Panc1 (cell line): Measurements from ENCODE around the gene ATP2B2. TPM values are rescaled to one million over a fixed set of nuclear protein-coding genes. Genes with fewer than 3 reads are reported as not detected.

Experiments used
- ATAC-seq: fragments of 200-7000 bp; cut with Tn5 transposase; 2 replicates; pipeline ENCODE4 v1.9.1; 2020; ENCODE audit warnings: mild to moderate bottlenecking, moderate library complexity
- BruUV-seq: library from RNA; stranded (reverse); fragments of 400-500 nt; replicated peaks from 2 replicates; lab custom pipeline; 2021; lab: Mats Ljungman, UMichigan
- CTCF ChIA-PET: fragments of 300-600 bp; sonication (Branson Sonifier 250); formaldehyde crosslinking; loops from one replicate; lab custom pipeline; 2022; ENCODE audit warnings: antibody characterized with exemption; lab: Charles Lee
- POLR2A ChIA-PET: fragments of 300-600 bp; sonication (Branson Sonifier 250); formaldehyde crosslinking; loops from one replicate; lab custom pipeline; 2022; ENCODE audit warnings: antibody characterized with exemption; lab: Charles Lee
- DNase-seq: peaks from one replicate; pipeline ENCODE4 v3.0.0-alpha.2; 2010; ENCODE audit warnings: low read depth, low spot score
- H3K27ac ChIP-seq: 2 replicates; pipeline ENCODE4 v1.5.1; 2011; ENCODE audit warnings: mild to moderate bottlenecking, low read length, inconsistent platforms
- H3K27me3 ChIP-seq: fragments of 200-500 bp; sonication (Bioruptor generic); 2 replicates; pipeline ENCODE4 v1.6.0; 2014; ENCODE audit warnings: low read length, inconsistent platforms; ENCODE audit not compliant: control insufficient read depth, insufficient read depth
- H3K36me3 ChIP-seq: fragments of 200-500 bp; sonication (Bioruptor generic); 2 replicates; pipeline ENCODE4 v1.5.1; 2014; ENCODE audit warnings: inconsistent platforms, mild to moderate bottlenecking, low read length, moderate library complexity; ENCODE audit not compliant: control insufficient read depth, insufficient read depth
- H3K4me1 ChIP-seq: 2 replicates; pipeline ENCODE4 v1.5.1; 2011; ENCODE audit warnings: inconsistent platforms, mild to moderate bottlenecking, low read length, moderate library complexity; ENCODE audit not compliant: control insufficient read depth, insufficient read depth
- H3K4me3 ChIP-seq, 2 experiments: 2 replicates each; pipeline ENCODE4 v1.5.1; 2011 to 2012; ENCODE audit warnings: low read depth in 2 of 2, low read length in 2 of 2, mild to moderate bottlenecking in 2 of 2, inconsistent platforms in 1 of 2, moderate library complexity in 1 of 2
- H3K9me3 ChIP-seq: fragments of 200-500 bp; sonication (Bioruptor generic); 2 replicates; pipeline ENCODE4 v1.5.1; 2014; ENCODE audit warnings: low read depth, mild to moderate bottlenecking, inconsistent platforms, low read length, moderate library complexity; ENCODE audit not compliant: control insufficient read depth, insufficient read depth
- POLR2AphosphoS5 ChIP-seq: IDR thresholded peaks from 2 replicates; pipeline ENCODE4 v1.6.1; 2012; ENCODE audit warnings: mild to moderate bottlenecking, low read depth, low read length, moderate library complexity
- SIN3A ChIP-seq: IDR thresholded peaks from 2 replicates; pipeline ENCODE4 v1.6.1; 2012; ENCODE audit warnings: low read depth, mild to moderate bottlenecking, low read length, moderate library complexity, borderline replicate concordance; ENCODE audit not compliant: insufficient read depth
- TCF7L2 ChIP-seq: IDR thresholded peaks from 2 replicates; pipeline ENCODE4 v1.6.1; 2011; ENCODE audit warnings: mild to moderate bottlenecking, low read depth, low read length, inconsistent platforms
- in situ Hi-C: cut with HindIII; loops from 2 replicates; pipeline ENCODE4 v1.10.0; 2016; ENCODE audit warnings: low sequenced_read_pairs, low pct_unique_long_range_greater_than_20kb
- intact Hi-C: fragments of 100-400 bp; cut with micrococcal nuclease; formaldehyde crosslinking; loops from one replicate; pipeline ENCODE4 v1.10.0; 2022; ENCODE audit not compliant: unreplicated experiment
- total RNA-seq: library from RNA; stranded (reverse); gene quantifications from one replicate; pipeline ENCODE4 v1.2.1, GENCODE V29; 2021; ENCODE audit not compliant: unreplicated experiment
- TF ChIP-seq, protein P1 (sequence below): fragments of 450-650 bp; IDR thresholded peaks from 2 replicates; pipeline ENCODE4 v1.5.1; 2017; ENCODE audit warnings: mild to moderate bottlenecking
- TF ChIP-seq, protein P2 (sequence below), 2 experiments: IDR thresholded peaks; 2 replicates each; pipeline ENCODE4 v1.6.1; 2011 to 2012; ENCODE audit warnings: low read depth in 2 of 2, control low read depth in 1 of 2, low read length in 1 of 2, mild to moderate bottlenecking in 1 of 2, moderate library complexity in 1 of 2; ENCODE audit not compliant: insufficient read depth in 1 of 2

ATP2B2 gene
- total RNA-seq, 1 experiment from 2014 or later: not detected

DNA sequence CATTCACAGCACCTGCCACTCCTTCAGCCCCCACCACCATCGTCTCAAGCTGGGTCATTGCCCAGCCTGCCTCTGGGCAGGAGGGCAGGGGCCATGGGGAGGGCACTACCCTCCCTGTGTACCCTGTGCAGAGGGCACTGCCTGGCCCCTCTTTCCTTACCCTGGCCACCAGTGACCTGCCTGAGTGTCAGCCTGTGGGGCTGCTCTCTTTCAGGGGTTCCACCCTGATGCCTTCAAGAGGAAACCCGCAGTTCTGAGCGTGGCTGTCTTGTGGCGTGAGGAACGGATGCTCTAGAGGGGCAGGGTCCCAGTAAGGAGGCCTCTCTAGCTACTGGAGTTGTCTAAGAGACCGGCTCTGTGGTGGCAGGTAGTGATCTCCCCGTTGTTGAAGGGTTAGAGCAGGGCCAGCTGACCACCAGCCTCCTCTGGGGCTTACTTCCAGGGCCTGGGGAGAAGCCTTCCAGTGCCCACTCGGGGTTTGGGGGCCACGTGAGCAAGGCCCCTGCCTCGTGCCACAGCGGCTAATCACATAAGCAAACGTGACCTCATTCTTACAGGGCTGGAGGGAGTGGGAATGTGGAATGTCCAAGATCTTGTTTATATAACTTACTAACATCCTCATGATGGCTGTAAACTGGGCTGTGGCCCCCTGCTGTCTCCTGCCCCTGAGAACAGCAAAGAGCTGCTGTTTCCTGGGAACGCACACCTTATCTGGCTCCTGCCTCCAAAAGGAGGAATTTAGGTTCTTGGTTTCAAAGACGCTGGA is 153.1 kb downstream of the ATP2B2 start:
- Histone ChIP-seq H3K9me3 (no peaks in the 10 kb centered on the region), H3K27me3 (no peaks in the 10 kb centered on the region), H3K4me1 (no peaks in the 10 kb centered on the region; the same call in 1 of the 2 replicates), H3K4me3 (no peak overlapping the region), H3K27ac (no peak overlapping the region), H3K36me3 (no peaks in the 10 kb centered on the region)
- ChIA-PET POLR2A (no interaction called here), CTCF (no interaction called here)
- no peak for DNase-seq
- ATAC-seq: peak; percentile 59
- in situ Hi-C loops: no loop called here
- no TSS peak for BruUV-seq
- intact Hi-C loops: no loop called here
- TF ChIP-seq SIN3A (no peak), TCF7L2 (no peak), POLR2AphosphoS5 (no peak)
- TF ChIP-seq, protein P1, sequence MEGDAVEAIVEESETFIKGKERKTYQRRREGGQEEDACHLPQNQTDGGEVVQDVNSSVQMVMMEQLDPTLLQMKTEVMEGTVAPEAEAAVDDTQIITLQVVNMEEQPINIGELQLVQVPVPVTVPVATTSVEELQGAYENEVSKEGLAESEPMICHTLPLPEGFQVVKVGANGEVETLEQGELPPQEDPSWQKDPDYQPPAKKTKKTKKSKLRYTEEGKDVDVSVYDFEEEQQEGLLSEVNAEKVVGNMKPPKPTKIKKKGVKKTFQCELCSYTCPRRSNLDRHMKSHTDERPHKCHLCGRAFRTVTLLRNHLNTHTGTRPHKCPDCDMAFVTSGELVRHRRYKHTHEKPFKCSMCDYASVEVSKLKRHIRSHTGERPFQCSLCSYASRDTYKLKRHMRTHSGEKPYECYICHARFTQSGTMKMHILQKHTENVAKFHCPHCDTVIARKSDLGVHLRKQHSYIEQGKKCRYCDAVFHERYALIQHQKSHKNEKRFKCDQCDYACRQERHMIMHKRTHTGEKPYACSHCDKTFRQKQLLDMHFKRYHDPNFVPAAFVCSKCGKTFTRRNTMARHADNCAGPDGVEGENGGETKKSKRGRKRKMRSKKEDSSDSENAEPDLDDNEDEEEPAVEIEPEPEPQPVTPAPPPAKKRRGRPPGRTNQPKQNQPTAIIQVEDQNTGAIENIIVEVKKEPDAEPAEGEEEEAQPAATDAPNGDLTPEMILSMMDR: no peak
- TF ChIP-seq, protein P2, sequence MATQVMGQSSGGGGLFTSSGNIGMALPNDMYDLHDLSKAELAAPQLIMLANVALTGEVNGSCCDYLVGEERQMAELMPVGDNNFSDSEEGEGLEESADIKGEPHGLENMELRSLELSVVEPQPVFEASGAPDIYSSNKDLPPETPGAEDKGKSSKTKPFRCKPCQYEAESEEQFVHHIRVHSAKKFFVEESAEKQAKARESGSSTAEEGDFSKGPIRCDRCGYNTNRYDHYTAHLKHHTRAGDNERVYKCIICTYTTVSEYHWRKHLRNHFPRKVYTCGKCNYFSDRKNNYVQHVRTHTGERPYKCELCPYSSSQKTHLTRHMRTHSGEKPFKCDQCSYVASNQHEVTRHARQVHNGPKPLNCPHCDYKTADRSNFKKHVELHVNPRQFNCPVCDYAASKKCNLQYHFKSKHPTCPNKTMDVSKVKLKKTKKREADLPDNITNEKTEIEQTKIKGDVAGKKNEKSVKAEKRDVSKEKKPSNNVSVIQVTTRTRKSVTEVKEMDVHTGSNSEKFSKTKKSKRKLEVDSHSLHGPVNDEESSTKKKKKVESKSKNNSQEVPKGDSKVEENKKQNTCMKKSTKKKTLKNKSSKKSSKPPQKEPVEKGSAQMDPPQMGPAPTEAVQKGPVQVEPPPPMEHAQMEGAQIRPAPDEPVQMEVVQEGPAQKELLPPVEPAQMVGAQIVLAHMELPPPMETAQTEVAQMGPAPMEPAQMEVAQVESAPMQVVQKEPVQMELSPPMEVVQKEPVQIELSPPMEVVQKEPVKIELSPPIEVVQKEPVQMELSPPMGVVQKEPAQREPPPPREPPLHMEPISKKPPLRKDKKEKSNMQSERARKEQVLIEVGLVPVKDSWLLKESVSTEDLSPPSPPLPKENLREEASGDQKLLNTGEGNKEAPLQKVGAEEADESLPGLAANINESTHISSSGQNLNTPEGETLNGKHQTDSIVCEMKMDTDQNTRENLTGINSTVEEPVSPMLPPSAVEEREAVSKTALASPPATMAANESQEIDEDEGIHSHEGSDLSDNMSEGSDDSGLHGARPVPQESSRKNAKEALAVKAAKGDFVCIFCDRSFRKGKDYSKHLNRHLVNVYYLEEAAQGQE (IDR thresholded peaks at IDR 0.05; ENCODE audit: insufficient read depth in 1 of 2, low read depth in 2 of 2, low read length in 1 of 2): no peak

DNA sequence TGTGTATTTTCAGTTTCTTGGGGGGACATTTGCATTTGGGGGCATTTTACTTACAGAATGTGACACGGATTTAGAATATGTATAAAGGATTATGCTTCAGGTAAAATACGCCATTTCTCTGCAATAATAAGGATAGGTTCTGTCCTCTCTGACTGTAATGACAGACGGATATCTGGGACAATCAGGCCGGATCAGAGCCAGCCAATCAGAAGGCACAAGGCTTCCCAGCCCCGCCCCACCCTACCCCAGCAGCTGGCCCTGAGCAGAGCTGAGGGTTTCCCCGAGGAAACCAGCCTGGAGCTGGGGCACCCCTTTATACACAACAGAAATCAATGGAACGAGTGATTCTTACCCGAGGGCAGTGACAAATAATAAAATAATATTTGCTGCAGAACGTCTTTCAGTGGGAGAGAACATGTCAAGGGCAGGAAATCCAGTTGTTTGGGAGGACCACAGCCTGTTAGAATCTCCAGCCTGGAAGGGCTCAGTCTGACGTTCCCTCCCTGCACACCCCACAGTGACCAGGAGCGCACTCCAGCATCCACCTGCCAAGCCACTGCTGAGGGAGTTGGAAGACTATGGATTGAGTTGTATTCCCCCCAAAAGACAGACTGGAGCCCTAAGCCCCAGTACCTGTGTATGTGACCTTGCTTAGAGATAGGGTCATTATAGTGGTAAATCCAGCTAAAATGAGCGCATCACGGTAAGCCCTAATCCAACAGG is 154.2 kb downstream of the ATP2B2 start:
- Histone ChIP-seq H3K4me1 (no peaks in the 10 kb centered on the region; the same call in 1 of the 2 replicates), H3K27me3 (no peaks in the 10 kb centered on the region), H3K27ac (no peak overlapping the region), H3K36me3 (no peaks in the 10 kb centered on the region), H3K9me3 (no peaks in the 10 kb centered on the region), H3K4me3 (no peak overlapping the region)
- CTCF ChIA-PET: no interaction called here
- intact Hi-C loops (no loop called here), in situ Hi-C loops (no loop called here)
- ATAC-seq (no peak), DNase-seq (no peak)
- BruUV-seq: no TSS peak
- TF ChIP-seq, protein P2 (IDR thresholded peaks at IDR 0.05; ENCODE audit: insufficient read depth in 1 of 2, low read depth in 2 of 2, low read length in 1 of 2): no peak
- TF ChIP-seq POLR2AphosphoS5 (no peak), SIN3A (no peak), TCF7L2 (no peak)
- TF ChIP-seq, protein P1: no peak
- POLR2A ChIA-PET: no interaction called here
